B cell (primary cell): ENCODE measurements around the gene FAM184B. TPM values are rescaled to one million over a fixed set of nuclear protein-coding genes. Genes with fewer than 3 reads are reported as not detected.

ENCODE experiments used
- ATAC-seq: fragments of 200-7000 bp; cut with Tn5 transposase; one replicate; pipeline ENCODE4 v1.10.0; 2021; ENCODE audit warnings: low read depth, mild to moderate bottlenecking, moderate number of reproducible peaks, moderate library complexity
- CTCF ChIA-PET: fragments of 350-600 bp; sonication (Branson Sonifier 250); formaldehyde crosslinking; loops from one replicate; lab custom pipeline; 2021; ENCODE audit warnings: antibody characterized with exemption, inconsistent platforms; lab: Charles Lee
- POLR2A ChIA-PET: fragments of 350-600 bp; sonication (Branson Sonifier 250); formaldehyde crosslinking; loops from one replicate; lab custom pipeline; 2021; ENCODE audit warnings: antibody characterized with exemption; lab: Charles Lee
- DNase-seq: peaks from one replicate; pipeline ENCODE4 v3.0.0; 2013
- H2AFZ ChIP-seq: 2 replicates; pipeline ENCODE4 v1.6.1; 2012; ENCODE audit warnings: mild to moderate bottlenecking, low read depth, low read length; ENCODE audit not compliant: insufficient read depth, poor library complexity, severe bottlenecking
- H3K27ac ChIP-seq, 2 donors: 1 replicate in 1 of 2; 2 replicates in 1 of 2; pipeline ENCODE4 v1.5.1; 2012 to 2013; ENCODE audit warnings: low read length in 2 of 2, mild to moderate bottlenecking in 2 of 2, moderate library complexity in 1 of 2
- H3K27me3 ChIP-seq, 4 experiments: fragments of 200-600 bp in 1 of 4; sonication (generic) in 1 of 4; replicated peaks in 1 of 4; 1 replicate in 2 of 4; 2 replicates in 2 of 4; pipeline versions ENCODE4 v1.6.1 to v1.7.0; 2013 to 2016; ENCODE audit warnings: low read length in 3 of 4, mild to moderate bottlenecking in 2 of 4, mixed read lengths in 1 of 4, moderate library complexity in 1 of 4; ENCODE audit not compliant: insufficient read depth in 4 of 4, control insufficient read depth in 3 of 4; ENCODE audit errors: control extremely low read depth in 1 of 4
- H3K36me3 ChIP-seq, 2 experiments: replicated peaks in 1 of 2; 1 replicate in 1 of 2; 2 replicates in 1 of 2; pipeline versions ENCODE4 v1.6.1 to v1.7.1; 2013; ENCODE audit warnings: low read length in 1 of 2; ENCODE audit not compliant: insufficient read depth in 2 of 2, control insufficient read depth in 1 of 2; ENCODE audit errors: control extremely low read depth in 1 of 2, extremely low read depth in 1 of 2
- H3K4me1 ChIP-seq, 2 donors: fragments of 200-600 bp in 1 of 2; sonication (generic) in 1 of 2; 1 replicate in 1 of 2; 2 replicates in 1 of 2; pipeline versions ENCODE4 v1.5.1 to v1.6.1; 2013 to 2017; ENCODE audit warnings: low read length in 2 of 2; ENCODE audit not compliant: control insufficient read depth in 2 of 2, insufficient read depth in 2 of 2
- H3K4me2 ChIP-seq: replicated peaks from 2 replicates; pipeline ENCODE3; 2012; ENCODE audit warnings: mild to moderate bottlenecking, low read depth, low read length; ENCODE audit not compliant: poor library complexity, severe bottlenecking
- H3K4me3 ChIP-seq, 5 experiments: fragments of 200-600 bp in 1 of 5; sonication (generic) in 1 of 5; 1 replicate in 3 of 5; 2 replicates in 2 of 5; pipeline versions ENCODE4 v1.5.1 to v1.7.0; 2011 to 2016; ENCODE audit warnings: low read length in 4 of 5, mild to moderate bottlenecking in 4 of 5, low read depth in 2 of 5, control low read depth in 1 of 5, moderate library complexity in 1 of 5; ENCODE audit not compliant: insufficient read depth in 1 of 5; ENCODE audit errors: control extremely low read depth in 1 of 5, extremely low read depth in 1 of 5
- H3K79me2 ChIP-seq: fragments of 200-600 bp; sonication (generic); one replicate; pipeline ENCODE4 v1.6.0; 2016; ENCODE audit warnings: low read length; ENCODE audit not compliant: control insufficient read depth, insufficient read depth
- H3K9ac ChIP-seq: fragments of 200-600 bp; sonication (generic); 2 replicates; pipeline ENCODE4 v1.6.1; 2017; ENCODE audit warnings: mild to moderate bottlenecking, low read length, moderate library complexity
- H3K9me3 ChIP-seq, 3 donors: one replicate each; pipeline versions ENCODE4 v1.6.1 to v1.7.1; 2013; ENCODE audit warnings: low read length in 2 of 3; ENCODE audit not compliant: control insufficient read depth in 2 of 3, insufficient read depth in 1 of 3; ENCODE audit errors: control extremely low read depth in 1 of 3
- H4K20me1 ChIP-seq: 2 replicates; pipeline ENCODE4 v1.6.0; 2012; ENCODE audit warnings: mild to moderate bottlenecking, low read length; ENCODE audit not compliant: insufficient read depth, control insufficient read depth, poor library complexity, severe bottlenecking
- H3K27ac Mint-ChIP-seq: one replicate; pipeline ENCODE4 v1.8.0; 2021; ENCODE audit warnings: mixed read lengths
- H3K27me3 Mint-ChIP-seq: one replicate; pipeline ENCODE4 v1.8.0; 2021; ENCODE audit warnings: mixed read lengths
- H3K4me1 Mint-ChIP-seq: one replicate; pipeline ENCODE4 v1.8.0; 2021; ENCODE audit warnings: mixed read lengths
- H3K4me3 Mint-ChIP-seq: one replicate; pipeline ENCODE4 v1.8.0; 2021; ENCODE audit warnings: mixed read lengths
- H3K9me3 Mint-ChIP-seq: one replicate; pipeline ENCODE4 v1.8.0; 2022; ENCODE audit warnings: mixed read lengths; ENCODE audit not compliant: insufficient read depth
- CTCF ChIP-seq: fragments of 200-600 bp; IDR thresholded peaks from one replicate; pipeline ENCODE4 v1.8.0; 2022; ENCODE audit warnings: antibody characterized with exemption, mild to moderate bottlenecking
- EZH2 ChIP-seq: IDR thresholded peaks from 2 replicates; pipeline ENCODE4 v1.6.1; 2012; ENCODE audit warnings: borderline replicate concordance, low read depth, mild to moderate bottlenecking, moderate library complexity, low read length; ENCODE audit not compliant: insufficient read depth, poor library complexity, severe bottlenecking
- WGBS: methylation state at CpG from one replicate; pipeline ENCODE4 v1.1.5; 2013; ENCODE audit warnings: missing lambda C conversion rate; ENCODE audit not compliant: insufficient coverage; 5-methylcytosine and 5-hydroxymethylcytosine counted together
- intact Hi-C: fragments of 100-400 bp; cut with micrococcal nuclease; formaldehyde crosslinking; loops from one replicate; pipeline ENCODE4 v1.10.0; 2022
- polyA plus RNA-seq: library from polyadenylated mRNA; depleted of rRNA; stranded (reverse); fragments of >200 nt; gene quantifications from 2 replicates; pipeline ENCODE4 v1.2.3, GENCODE V29; 2012
- total RNA-seq, 2 donors: library from RNA; stranded (reverse); fragments of 120-200 nt in 1 of 2; gene quantifications; 1 replicate in 1 of 2; 2 replicates in 1 of 2; pipeline versions ENCODE4 v1.2.3 to v1.2.4, GENCODE V29; 2013 to 2022

FAM184B gene
- total and polyA plus RNA-seq, 2 donors (not counting 1 experiment from before 2014, with no cell fraction given): not detected

GRCh38 chr4:17698116-17698515, 83.3 kb downstream of the FAM184B start:
- ATAC-seq: no peak
- Mint-ChIP-seq H3K4me1 (no peaks in the 10 kb centered on the region), H3K9me3 (peaks cover 6% of the 10 kb centered on the region), H3K4me3 (no peak overlapping the region), H3K27ac (no peak overlapping the region), H3K27me3 (peaks cover 18% of the 10 kb centered on the region)
- Histone ChIP-seq H3K4me1 (no peaks in the 10 kb centered on the region), H3K4me3 (no peak overlapping the region), H4K20me1 (no peaks in the 10 kb centered on the region), H2AFZ (no peak overlapping the region), H3K79me2 (no peaks in the 10 kb centered on the region), H3K27ac (no peak overlapping the region), H3K4me2 (no peak overlapping the region), H3K27me3 (no peaks in the 10 kb centered on the region), H3K36me3 (no peaks in the 10 kb centered on the region), H3K9ac (no peak overlapping the region), H3K9me3 (peaks cover 0 to 15% (median 5%) of the 10 kb centered on the region in 3 donors)
- ChIA-PET CTCF (no interaction called here), POLR2A (no interaction called here)
- no peak for DNase-seq
- intact Hi-C loops: no loop called here
- no CpG with 5 or more reads among the region's 4 CpGs for WGBS
- no peak for TF ChIP-seq CTCF
- TF ChIP-seq EZH2: no peak

GRCh38 chr4:17695341-17695740, 86.1 kb downstream of the FAM184B start:
- H3K4me2 ChIP-seq: no peak overlapping the region
- no peak overlapping the region for H3K27ac Mint-ChIP-seq
- CTCF ChIA-PET: no interaction called here
- H3K79me2 ChIP-seq: no peaks in the 10 kb centered on the region
- H3K4me3 ChIP-seq: no peak overlapping the region
- intact Hi-C loops: no loop called here
- H3K36me3 ChIP-seq: no peaks in the 10 kb centered on the region
- H3K9ac ChIP-seq: no peak overlapping the region
- H3K27me3 ChIP-seq: no peaks in the 10 kb centered on the region
- POLR2A ChIA-PET: no interaction called here
- no peaks in the 10 kb centered on the region for H3K4me1 Mint-ChIP-seq
- H2AFZ ChIP-seq: no peak overlapping the region
- H3K27ac ChIP-seq: no peak overlapping the region
- no peaks in the 10 kb centered on the region for H4K20me1 ChIP-seq
- peaks cover 4% of the 10 kb centered on the region for H3K9me3 Mint-ChIP-seq
- peaks cover 22% of the 10 kb centered on the region for H3K27me3 Mint-ChIP-seq
- TF ChIP-seq EZH2 (no peak), CTCF (no peak)
- no peaks in the 10 kb centered on the region for H3K4me1 ChIP-seq
- H3K9me3 ChIP-seq: peaks cover 0 to 15% (median 5%) of the 10 kb centered on the region in 3 donors
- H3K4me3 Mint-ChIP-seq: no peak overlapping the region
- DNase-seq: no peak
- WGBS: 92% methylated on average over 2 of the region's 3 CpGs
- ATAC-seq: no peak
